Vein endothelial cell (primary cell): ENCODE measurements around the gene FZD4. TPM values are rescaled to one million over a fixed set of nuclear protein-coding genes. Genes with fewer than 3 reads are reported as not detected.

Source experiments
- total RNA-seq: library from RNA; depleted of rRNA; stranded (reverse); fragments of >200 nt; gene quantifications from 2 replicates; pipeline ENCODE4 v1.2.3, GENCODE V29; 2012

The FZD4 gene
- total RNA-seq: 135 and 200 TPM in 2 replicates

DNA sequence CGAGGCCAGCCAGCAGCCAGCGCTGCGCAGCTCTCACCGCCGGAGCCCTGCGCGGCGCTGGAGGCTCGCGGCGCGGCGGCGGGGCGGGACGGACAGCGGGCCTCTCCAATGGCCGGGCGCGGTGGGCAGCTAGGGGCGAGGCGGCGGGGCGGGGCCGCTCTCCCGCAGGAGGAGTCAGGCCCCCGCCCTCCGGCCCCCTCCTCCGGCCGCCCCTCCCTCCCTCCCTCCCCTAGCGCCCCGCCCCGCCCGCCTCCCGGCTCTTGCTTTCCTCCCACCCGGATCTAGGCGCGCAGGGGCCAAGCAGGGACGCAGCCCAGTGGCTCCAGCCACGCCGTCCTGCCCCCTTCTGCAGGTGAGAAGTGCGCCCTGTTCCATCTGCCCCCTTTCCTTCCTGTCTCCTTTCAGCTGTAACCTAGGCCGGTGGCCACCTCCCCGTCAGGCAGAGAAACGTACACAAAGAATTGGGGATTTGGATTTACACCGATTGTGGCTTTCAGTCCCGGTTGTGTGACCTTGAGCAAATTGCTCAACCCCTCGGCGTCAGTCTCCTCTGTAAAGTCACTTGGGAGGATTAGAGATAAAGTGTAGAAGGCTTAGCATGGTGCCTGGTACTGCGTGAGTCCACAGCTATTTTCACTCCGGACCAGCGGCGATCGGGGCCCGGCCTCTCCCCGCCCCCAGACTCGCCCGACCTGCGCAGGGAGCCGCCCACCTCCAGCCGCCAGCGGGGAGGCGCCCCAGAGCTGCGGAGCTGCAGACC lies at the start of gene FZD4:
Gene FZD4, minus strand, starts transcription at position 35 of the 760 bp plus-strand sequence. CDS start 310 bp downstream, outside the sequence.

Other genes with a start within 250 kb of the FZD4 start
- 426 and 454 TPM in 2 replicates for gene PRSS23, start 154.9 kb downstream of the FZD4 start, total RNA-seq
- gene TMEM135, start 82.5 kb upstream of the FZD4 start, total RNA-seq: 18.6 and 25.0 TPM in 2 replicates